Neuronal stem cell (in vitro differentiated cells): ENCODE data around the gene BMP6.

ENCODE experiments used
- DNase-seq: peaks from one replicate; pipeline ENCODE4 v3.0.0-alpha.2; 2013; ENCODE audit warnings: low spot score
- H2AFZ ChIP-seq: one replicate; pipeline ENCODE4 v1.6.1; 2013; ENCODE audit warnings: mild to moderate bottlenecking, low read length, inconsistent platforms
- H2AK5ac ChIP-seq: 2 replicates; pipeline ENCODE4 v1.6.1; 2013; ENCODE audit warnings: low read depth, mild to moderate bottlenecking, inconsistent platforms, low read length, moderate library complexity, mixed read lengths
- H2BK120ac ChIP-seq: 2 replicates; pipeline ENCODE4 v1.6.1; 2013; ENCODE audit warnings: low read depth, mild to moderate bottlenecking, inconsistent platforms, low read length, moderate library complexity, mixed read lengths
- H2BK12ac ChIP-seq: one replicate; pipeline ENCODE4 v1.6.1; 2013; ENCODE audit warnings: low read length, inconsistent platforms
- H2BK15ac ChIP-seq: 2 replicates; pipeline ENCODE4 v1.6.1; 2013; ENCODE audit warnings: mild to moderate bottlenecking, low read length, inconsistent platforms, mixed read lengths
- H2BK5ac ChIP-seq: one replicate; pipeline ENCODE4 v1.6.1; 2013; ENCODE audit warnings: inconsistent platforms, mild to moderate bottlenecking, low read length, moderate library complexity
- H3K14ac ChIP-seq: one replicate; pipeline ENCODE4 v1.6.1; 2013; ENCODE audit warnings: low read length, inconsistent platforms
- H3K18ac ChIP-seq: 2 replicates; pipeline ENCODE4 v1.6.1; 2013; ENCODE audit warnings: low read length, inconsistent platforms
- H3K23ac ChIP-seq: 2 replicates; pipeline ENCODE4 v1.6.1; 2013; ENCODE audit warnings: low read depth, mild to moderate bottlenecking, mixed read lengths, low read length, inconsistent platforms; ENCODE audit not compliant: poor library complexity
- H3K27ac ChIP-seq: replicated peaks from 3 replicates; pipeline ENCODE4 v1.5.1; 2013; ENCODE audit warnings: low read length, inconsistent platforms
- H3K27me3 ChIP-seq, 3 experiments: 2 replicates each; pipeline ENCODE4 v1.6.1; 2013; ENCODE audit warnings: low read length in 3 of 3, mild to moderate bottlenecking in 2 of 3, inconsistent platforms in 1 of 3, low read depth in 1 of 3, mixed read lengths in 1 of 3, moderate library complexity in 1 of 3; ENCODE audit not compliant: control insufficient read depth in 3 of 3, insufficient read depth in 3 of 3
- H3K36me3 ChIP-seq, 2 donors: replicated peaks in 1 of 2; 2 replicates each; pipeline ENCODE4 v1.6.1; 2013; ENCODE audit warnings: low read length in 2 of 2; ENCODE audit not compliant: control insufficient read depth in 2 of 2, insufficient read depth in 2 of 2
- H3K4ac ChIP-seq: 2 replicates; pipeline ENCODE4 v1.6.1; 2013; ENCODE audit warnings: inconsistent platforms, mild to moderate bottlenecking, low read length, moderate library complexity
- H3K4me1 ChIP-seq, 2 donors: 1 replicate in 1 of 2; 2 replicates in 1 of 2; pipeline ENCODE4 v1.6.1; 2013; ENCODE audit warnings: low read length in 2 of 2, low read depth in 1 of 2; ENCODE audit not compliant: control insufficient read depth in 2 of 2, insufficient read depth in 1 of 2
- H3K4me2 ChIP-seq: one replicate; pipeline ENCODE4 v1.6.1; 2013; ENCODE audit warnings: mild to moderate bottlenecking, low read length, inconsistent platforms; ENCODE audit not compliant: insufficient read depth, poor library complexity, severe bottlenecking
- H3K4me3 ChIP-seq, 2 donors: 2 replicates each; pipeline ENCODE4 v1.5.1; 2013; ENCODE audit warnings: low read length in 2 of 2, mild to moderate bottlenecking in 2 of 2, inconsistent platforms in 1 of 2, moderate library complexity in 1 of 2
- H3K79me1 ChIP-seq: one replicate; pipeline ENCODE4 v1.6.1; 2013; ENCODE audit warnings: low read depth, mild to moderate bottlenecking, inconsistent platforms, low read length, moderate library complexity
- H3K9ac ChIP-seq: one replicate; pipeline ENCODE4 v1.6.1; 2013; ENCODE audit warnings: mild to moderate bottlenecking, low read depth, low read length, inconsistent platforms; ENCODE audit not compliant: poor library complexity
- H3K9me3 ChIP-seq, 2 donors: replicated peaks in 1 of 2; 2 replicates each; pipeline versions ENCODE3 to v1.6.1; 2013; ENCODE audit warnings: low read length in 2 of 2, mild to moderate bottlenecking in 2 of 2, inconsistent platforms in 1 of 2, low read depth in 1 of 2, mixed read lengths in 1 of 2, moderate library complexity in 1 of 2; ENCODE audit not compliant: control insufficient read depth in 2 of 2, insufficient read depth in 1 of 2
- H4K8ac ChIP-seq: one replicate; pipeline ENCODE4 v1.6.1; 2013; ENCODE audit warnings: low read depth, mild to moderate bottlenecking, inconsistent platforms, low read length, moderate library complexity
- H4K91ac ChIP-seq: one replicate; pipeline ENCODE4 v1.6.1; 2013; ENCODE audit warnings: low read length, low read depth, mild to moderate bottlenecking, inconsistent platforms; ENCODE audit not compliant: poor library complexity
- WGBS, 2 donors: extraction: QIAGEN DNeasy Blood & Tissue Kit; methylation state at CpG; one replicate each; pipeline ENCODE4 v1.1.7; 2013; ENCODE audit warnings: missing lambda C conversion rate in 2 of 2, mixed read lengths in 1 of 2; ENCODE audit not compliant: insufficient read length in 2 of 2, insufficient replicate concordance in 1 of 2; ENCODE audit errors: extremely low coverage in 2 of 2; 5-methylcytosine and 5-hydroxymethylcytosine counted together

BMP6 gene

GRCh38 chr6:7691021-7691420, 34.9 kb upstream of the BMP6 start:
- no CpG with 5 or more reads among the region's 2 CpGs for WGBS, 2 donors
- H3K23ac ChIP-seq: no peak overlapping the region
- no peak overlapping the region for H2BK12ac ChIP-seq
- no peak overlapping the region for H3K4me2 ChIP-seq
- H3K4me3 ChIP-seq: no peak overlapping the region
- no peak for DNase-seq
- H4K91ac ChIP-seq: no peak overlapping the region
- H3K36me3 ChIP-seq: no peaks in the 10 kb centered on the region
- no peak overlapping the region for H3K9ac ChIP-seq
- no peak overlapping the region for H2AFZ ChIP-seq
- no peak overlapping the region for H2BK15ac ChIP-seq
- no peak overlapping the region for H2AK5ac ChIP-seq
- no peak overlapping the region for H4K8ac ChIP-seq
- no peak overlapping the region for H2BK120ac ChIP-seq
- no peak overlapping the region for H3K14ac ChIP-seq
- H3K79me1 ChIP-seq: no peaks in the 10 kb centered on the region
- H3K4me1 ChIP-seq: peaks cover 0 to 3% of the 10 kb centered on the region in 2 donors
- H3K27ac ChIP-seq: no peak overlapping the region
- no peak overlapping the region for H3K4ac ChIP-seq
- no peak overlapping the region for H3K18ac ChIP-seq
- H3K27me3 ChIP-seq: no peaks in the 10 kb centered on the region
- no peak overlapping the region for H2BK5ac ChIP-seq
- no peaks in the 10 kb centered on the region for H3K9me3 ChIP-seq

GRCh38 chr6:7691675-7692452, 34.0 kb upstream of the BMP6 start:
- no peaks in the 10 kb centered on the region for H3K79me1 ChIP-seq
- no peak overlapping the region for H3K27ac ChIP-seq
- H3K9ac ChIP-seq: no peak overlapping the region
- H3K27me3 ChIP-seq: no peaks in the 10 kb centered on the region
- H2BK15ac ChIP-seq: no peak overlapping the region
- no peak overlapping the region for H2BK12ac ChIP-seq
- H3K4me1 ChIP-seq: peaks cover 0 to 3% of the 10 kb centered on the region in 2 donors
- H3K4me3 ChIP-seq: no peak overlapping the region
- no peak overlapping the region for H4K8ac ChIP-seq
- no peak overlapping the region for H2BK120ac ChIP-seq
- H3K36me3 ChIP-seq: no peaks in the 10 kb centered on the region
- H2AK5ac ChIP-seq: no peak overlapping the region
- no peak overlapping the region for H4K91ac ChIP-seq
- WGBS, 2 donors: no CpG with 5 or more reads among the region's 21 CpGs
- H3K18ac ChIP-seq: no peak overlapping the region
- no peak overlapping the region for H2BK5ac ChIP-seq
- no peak for DNase-seq
- H3K4ac ChIP-seq: no peak overlapping the region
- no peaks in the 10 kb centered on the region for H3K9me3 ChIP-seq
- H3K14ac ChIP-seq: no peak overlapping the region
- no peak overlapping the region for H3K23ac ChIP-seq
- no peak overlapping the region for H3K4me2 ChIP-seq
- H2AFZ ChIP-seq: no peak overlapping the region

GRCh38 chr6:7692453-7692784, 33.5 kb upstream of the BMP6 start:
- no peaks in the 10 kb centered on the region for H3K27me3 ChIP-seq
- no peak overlapping the region for H2BK5ac ChIP-seq
- no peak overlapping the region for H3K9ac ChIP-seq
- H3K4me1 ChIP-seq: peaks cover 0 to 3% of the 10 kb centered on the region in 2 donors
- DNase-seq: no peak
- H3K18ac ChIP-seq: no peak overlapping the region
- no peak overlapping the region for H3K4ac ChIP-seq
- no peak overlapping the region for H3K23ac ChIP-seq
- no peak overlapping the region for H3K4me3 ChIP-seq
- H2AK5ac ChIP-seq: no peak overlapping the region
- no peak overlapping the region for H3K14ac ChIP-seq
- no peak overlapping the region for H3K4me2 ChIP-seq
- H4K91ac ChIP-seq: no peak overlapping the region
- H3K36me3 ChIP-seq: no peaks in the 10 kb centered on the region
- H2BK12ac ChIP-seq: no peak overlapping the region
- no peaks in the 10 kb centered on the region for H3K9me3 ChIP-seq
- no peak overlapping the region for H3K27ac ChIP-seq
- H2BK120ac ChIP-seq: no peak overlapping the region
- no peak overlapping the region for H2AFZ ChIP-seq
- H2BK15ac ChIP-seq: no peak overlapping the region
- no CpG with 5 or more reads among the region's 3 CpGs for WGBS, 2 donors
- no peak overlapping the region for H4K8ac ChIP-seq
- no peaks in the 10 kb centered on the region for H3K79me1 ChIP-seq

DNA sequence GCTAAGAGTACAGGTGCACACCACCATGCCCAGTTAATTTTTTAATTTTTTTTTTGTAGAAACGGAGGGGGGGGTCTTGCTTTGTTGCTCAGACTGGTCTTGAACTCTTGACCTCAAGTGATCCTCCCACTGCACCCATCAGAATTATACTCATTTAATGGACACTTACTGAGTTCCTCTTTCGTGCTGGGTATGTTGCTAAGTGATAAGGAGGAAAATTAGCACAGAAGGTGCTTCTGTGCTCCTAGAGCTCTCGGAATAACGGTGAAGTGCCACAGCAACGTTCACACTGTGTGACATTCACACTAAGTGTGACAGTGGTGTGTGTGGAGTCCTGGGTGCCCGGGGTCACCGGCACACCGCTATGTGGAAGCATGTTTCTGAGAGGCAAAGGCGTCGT, 32.1 kb upstream of the BMP6 start:
- no peaks in the 10 kb centered on the region for H3K9me3 ChIP-seq
- H3K9ac ChIP-seq: no peak overlapping the region
- no peak overlapping the region for H3K4me2 ChIP-seq
- H4K91ac ChIP-seq: no peak overlapping the region
- no peaks in the 10 kb centered on the region for H3K79me1 ChIP-seq
- no peaks in the 10 kb centered on the region for H3K36me3 ChIP-seq
- no peak overlapping the region for H3K4ac ChIP-seq
- no peaks in the 10 kb centered on the region for H3K27me3 ChIP-seq
- peaks cover 0 to 3% of the 10 kb centered on the region in 2 donors for H3K4me1 ChIP-seq
- H2AFZ ChIP-seq: no peak overlapping the region
- no peak overlapping the region for H2BK120ac ChIP-seq
- no peak overlapping the region for H3K23ac ChIP-seq
- H2BK12ac ChIP-seq: no peak overlapping the region
- H2BK15ac ChIP-seq: no peak overlapping the region
- H2BK5ac ChIP-seq: no peak overlapping the region
- H3K4me3 ChIP-seq: no peak overlapping the region
- no peak overlapping the region for H3K18ac ChIP-seq
- no CpG with 5 or more reads among the region's 10 CpGs for whole genome bisulfite sequencing, 2 donors
- H3K27ac ChIP-seq: no peak overlapping the region
- DNase-seq: no peak
- H3K14ac ChIP-seq: no peak overlapping the region
- no peak overlapping the region for H4K8ac ChIP-seq
- no peak overlapping the region for H2AK5ac ChIP-seq
